Measurements from ENCODE around the gene MPG. TPM values are rescaled to one million over a fixed set of nuclear protein-coding genes. Genes with fewer than 3 reads are reported as not detected.

The MPG gene
- polyA plus RNA-seq, 1 of the 3 experiments (the other 2 are of a cell fraction) = 98.3 TPM

DNA sequence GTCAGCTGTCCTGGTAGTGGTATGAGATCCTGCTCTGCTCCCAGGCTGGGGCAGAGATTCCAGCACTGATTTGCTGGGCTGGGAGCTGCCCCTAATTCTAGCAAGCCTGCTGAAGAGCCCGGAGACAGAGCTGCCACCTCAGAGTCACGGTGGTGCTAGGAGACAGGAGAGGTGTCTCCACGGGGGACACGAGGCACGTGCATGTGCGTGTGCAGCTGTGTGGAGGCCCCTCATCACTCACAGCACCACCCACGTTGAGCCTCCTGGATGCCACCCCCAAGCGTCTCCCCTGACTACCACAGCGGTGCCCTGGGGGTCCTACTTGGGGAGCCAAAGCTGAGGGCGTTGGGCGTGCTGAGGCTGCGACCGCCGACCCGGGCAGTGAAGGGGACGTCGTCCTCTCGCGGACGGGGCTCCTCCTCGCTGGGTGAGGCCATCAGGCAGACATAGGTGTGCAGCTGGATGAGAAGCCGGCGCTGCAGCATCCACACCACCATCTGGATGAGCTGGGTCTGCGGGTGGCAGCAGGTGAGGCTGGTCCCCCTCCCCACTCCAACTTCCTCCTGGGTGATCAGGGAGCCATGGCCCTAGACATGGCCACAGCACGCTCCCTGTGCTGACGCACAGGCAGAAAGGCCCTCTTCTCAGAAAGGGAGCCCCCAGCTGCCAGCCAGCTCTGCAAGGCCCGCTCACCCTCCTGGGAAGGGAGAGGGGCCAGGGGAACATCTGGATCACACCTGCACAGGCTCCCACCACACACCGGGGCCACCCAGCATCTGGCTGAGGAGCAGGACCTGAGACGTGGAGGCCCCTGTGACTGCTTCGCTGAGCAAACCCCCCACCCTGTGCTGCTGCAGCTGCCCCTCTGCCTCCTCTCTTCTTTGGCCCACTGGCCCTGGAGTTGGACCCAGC is 11.6 kb downstream of the MPG start:
- Histone ChIP-seq H3K4me3 (ENCODE audit: low read depth in 2 of 2, low read length in 1 of 2) (no peak overlapping the region), H3K27me3 (ENCODE audit: insufficient read depth) (no peaks in the 10 kb centered on the region), H3K36me3 (replicated peaks in 1 of 2; ENCODE audit: control insufficient read depth in 1 of 2, insufficient read depth in 2 of 2, low read length in 1 of 2) (peaks cover 4 to 40% of the 10 kb centered on the region in 2 experiments), H3K79me2 (ENCODE audit: insufficient read depth) (peaks cover 4% of the 10 kb centered on the region; the same call in 1 of the 2 replicates), H3K4me2 (no peak overlapping the region), H2AFZ (ENCODE audit: low read depth) (no peak overlapping the region), H3K9me2 (no peaks in the 10 kb centered on the region), H3K4me1 (ENCODE audit: control insufficient read depth in 1 of 2, insufficient read depth in 2 of 2, low read depth in 1 of 2, low read length in 1 of 2) (peaks cover 8 to 11% of the 10 kb centered on the region in 2 experiments; a peak in 3 of 4 replicates), H3K27ac (ENCODE audit: low read depth in 2 of 2, low read length in 1 of 2) (no peak overlapping the region), H3K9me3 (no peaks in the 10 kb centered on the region), H3K9ac (no peak overlapping the region), H3F3A (replicated peaks; ENCODE audit: insufficient read depth) (peaks cover 10% of the 10 kb centered on the region), H4K20me1 (ENCODE audit: insufficient read depth) (peaks cover 11% of the 10 kb centered on the region)
- TF ChIP-seq MXI1 (IDR thresholded peaks at IDR 0.05; ENCODE audit: low read depth, low read length) (no peak), CHD2 (IDR thresholded peaks at IDR 0.05; ENCODE audit: low read length, partially characterized antibody) (no peak), JUND (IDR thresholded peaks at IDR 0.05) (no peak), FOXM1 (IDR thresholded peaks at IDR 0.05; ENCODE audit: low read depth) (no peak), RFX5 (IDR thresholded peaks at IDR 0.05; ENCODE audit: low read length) (no peak), GATA2 (CRISPR knock-in tag; IDR thresholded peaks at IDR 0.05) (no peak), ELF1 (IDR thresholded peaks at IDR 0.05) (no peak), RXRA (IDR thresholded peaks at IDR 0.05; ENCODE audit: borderline replicate concordance, low read depth) (no peak), SIN3A (IDR thresholded peaks at IDR 0.05; ENCODE audit: borderline replicate concordance, low read depth, low read length) (no peak), POLR2AphosphoS5 (IDR thresholded peaks at IDR 0.05; ENCODE audit: low read depth, low read length) (no peak), EP300 (IDR thresholded peaks at IDR 0.05; ENCODE audit: borderline replicate concordance in 1 of 2, low read depth in 1 of 2, low read length in 1 of 2) (no peak)
- TF ChIP-seq, protein P1, sequence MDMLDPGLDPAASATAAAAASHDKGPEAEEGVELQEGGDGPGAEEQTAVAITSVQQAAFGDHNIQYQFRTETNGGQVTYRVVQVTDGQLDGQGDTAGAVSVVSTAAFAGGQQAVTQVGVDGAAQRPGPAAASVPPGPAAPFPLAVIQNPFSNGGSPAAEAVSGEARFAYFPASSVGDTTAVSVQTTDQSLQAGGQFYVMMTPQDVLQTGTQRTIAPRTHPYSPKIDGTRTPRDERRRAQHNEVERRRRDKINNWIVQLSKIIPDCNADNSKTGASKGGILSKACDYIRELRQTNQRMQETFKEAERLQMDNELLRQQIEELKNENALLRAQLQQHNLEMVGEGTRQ (IDR thresholded peaks at IDR 0.05; ENCODE audit: borderline replicate concordance, low read depth, low read length) = no peak
- TF ChIP-seq, protein P2, sequence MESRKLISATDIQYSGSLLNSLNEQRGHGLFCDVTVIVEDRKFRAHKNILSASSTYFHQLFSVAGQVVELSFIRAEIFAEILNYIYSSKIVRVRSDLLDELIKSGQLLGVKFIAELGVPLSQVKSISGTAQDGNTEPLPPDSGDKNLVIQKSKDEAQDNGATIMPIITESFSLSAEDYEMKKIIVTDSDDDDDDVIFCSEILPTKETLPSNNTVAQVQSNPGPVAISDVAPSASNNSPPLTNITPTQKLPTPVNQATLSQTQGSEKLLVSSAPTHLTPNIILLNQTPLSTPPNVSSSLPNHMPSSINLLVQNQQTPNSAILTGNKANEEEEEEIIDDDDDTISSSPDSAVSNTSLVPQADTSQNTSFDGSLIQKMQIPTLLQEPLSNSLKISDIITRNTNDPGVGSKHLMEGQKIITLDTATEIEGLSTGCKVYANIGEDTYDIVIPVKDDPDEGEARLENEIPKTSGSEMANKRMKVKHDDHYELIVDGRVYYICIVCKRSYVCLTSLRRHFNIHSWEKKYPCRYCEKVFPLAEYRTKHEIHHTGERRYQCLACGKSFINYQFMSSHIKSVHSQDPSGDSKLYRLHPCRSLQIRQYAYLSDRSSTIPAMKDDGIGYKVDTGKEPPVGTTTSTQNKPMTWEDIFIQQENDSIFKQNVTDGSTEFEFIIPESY (IDR thresholded peaks at IDR 0.05; ENCODE audit: borderline replicate concordance, low read depth) = no peak
- TF ChIP-seq, protein P3, sequence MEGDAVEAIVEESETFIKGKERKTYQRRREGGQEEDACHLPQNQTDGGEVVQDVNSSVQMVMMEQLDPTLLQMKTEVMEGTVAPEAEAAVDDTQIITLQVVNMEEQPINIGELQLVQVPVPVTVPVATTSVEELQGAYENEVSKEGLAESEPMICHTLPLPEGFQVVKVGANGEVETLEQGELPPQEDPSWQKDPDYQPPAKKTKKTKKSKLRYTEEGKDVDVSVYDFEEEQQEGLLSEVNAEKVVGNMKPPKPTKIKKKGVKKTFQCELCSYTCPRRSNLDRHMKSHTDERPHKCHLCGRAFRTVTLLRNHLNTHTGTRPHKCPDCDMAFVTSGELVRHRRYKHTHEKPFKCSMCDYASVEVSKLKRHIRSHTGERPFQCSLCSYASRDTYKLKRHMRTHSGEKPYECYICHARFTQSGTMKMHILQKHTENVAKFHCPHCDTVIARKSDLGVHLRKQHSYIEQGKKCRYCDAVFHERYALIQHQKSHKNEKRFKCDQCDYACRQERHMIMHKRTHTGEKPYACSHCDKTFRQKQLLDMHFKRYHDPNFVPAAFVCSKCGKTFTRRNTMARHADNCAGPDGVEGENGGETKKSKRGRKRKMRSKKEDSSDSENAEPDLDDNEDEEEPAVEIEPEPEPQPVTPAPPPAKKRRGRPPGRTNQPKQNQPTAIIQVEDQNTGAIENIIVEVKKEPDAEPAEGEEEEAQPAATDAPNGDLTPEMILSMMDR (IDR thresholded peaks at IDR 0.05) = no peak
- DNase-seq = no peak
- no CpG with 5 or more reads among the region's 30 CpGs for WGBS (ENCODE audit: low lambda C conversion rate)
- CTCF ChIA-PET = interaction anchor here (1.3 to 27.8 kb wide), 3 partner anchors 12 to 91 kb away, joined by 4 to 793 read pairs (median 5); partner anchors contain the start of genes HBQ1 and RHBDF1
- POLR2A ChIA-PET = no interaction called here
